SK-N-SH (cell line): ENCODE results near the gene KCND3.

Experiments
- CHD2 ChIP-seq: fragments of 150-350 bp; IDR thresholded peaks from 2 replicates; pipeline ENCODE4 v1.6.1; 2018; ENCODE audit warnings: low read length; ENCODE audit not compliant: partially characterized antibody
- CTCF ChIP-seq: fragments of 200-600 bp; sonication (generic); IDR thresholded peaks from 2 replicates; pipeline ENCODE4 v1.6.1; 2017; ENCODE audit warnings: antibody characterized with exemption, mild to moderate bottlenecking, moderate library complexity
- GABPA ChIP-seq: IDR thresholded peaks from 2 replicates; pipeline ENCODE4 v1.4.0; 2012; ENCODE audit warnings: low read depth, mild to moderate bottlenecking
- JUND ChIP-seq: IDR thresholded peaks from 2 replicates; pipeline ENCODE4 v1.4.0; 2012
- MAX ChIP-seq: IDR thresholded peaks from 2 replicates; pipeline ENCODE4 v1.4.0; 2012; ENCODE audit warnings: low read depth
- MXI1 ChIP-seq: IDR thresholded peaks from 2 replicates; pipeline ENCODE4 v1.6.1; 2012; ENCODE audit warnings: mild to moderate bottlenecking, low read depth, low read length, improper control_type of control experiment
- NRF1 ChIP-seq: IDR thresholded peaks from 2 replicates; pipeline ENCODE4 v1.6.1; 2012; ENCODE audit warnings: low read depth, mild to moderate bottlenecking, low read length
- POLR2AphosphoS5 ChIP-seq: IDR thresholded peaks from 2 replicates; pipeline ENCODE4 v1.6.1; 2012; ENCODE audit warnings: low read depth, low read length
- REST ChIP-seq: IDR thresholded peaks from 2 replicates; pipeline ENCODE4 v1.6.1; 2012; ENCODE audit warnings: mild to moderate bottlenecking, low read depth, low read length, moderate library complexity
- USF2 ChIP-seq: fragments of 150-350 bp; IDR thresholded peaks from 2 replicates; pipeline ENCODE4 v1.6.1; 2017; ENCODE audit warnings: antibody characterized with exemption, low read length, low read depth, borderline replicate concordance
- YY1 ChIP-seq: IDR thresholded peaks from 2 replicates; pipeline ENCODE4 v1.4.0; 2012; ENCODE audit warnings: low read depth, mild to moderate bottlenecking

GRCh38 chr1:111959436-111959835 is 30.0 kb downstream of the KCND3 start:
- TF ChIP-seq CTCF (no peak), YY1 (no peak), CHD2 (no peak), REST (no peak), USF2 (no peak), MXI1 (no peak), NRF1 (no peak), MAX (no peak), POLR2AphosphoS5 (no peak), GABPA (no peak), JUND (no peak)
